Trophoblast cell (in vitro differentiated cells and primary cell): ENCODE data around the gene EPB41.

Experiments
- DNase-seq, 2 donors: peaks; one replicate each; pipeline ENCODE4 v3.0.0-alpha.2; 2016
- H2AFZ ChIP-seq: 2 replicates; pipeline ENCODE4 v1.6.1; 2013; ENCODE audit warnings: low read length, moderate library complexity, mild to moderate bottlenecking; ENCODE audit not compliant: insufficient read depth, poor library complexity
- H2AK5ac ChIP-seq: 2 replicates; pipeline ENCODE4 v1.6.1; 2013; ENCODE audit warnings: mild to moderate bottlenecking, low read length
- H2BK120ac ChIP-seq: 2 replicates; pipeline ENCODE4 v1.6.1; 2013; ENCODE audit warnings: low read length, mild to moderate bottlenecking, moderate library complexity; ENCODE audit not compliant: insufficient read depth, poor library complexity
- H2BK12ac ChIP-seq: 2 replicates; pipeline ENCODE4 v1.6.1; 2013; ENCODE audit warnings: mild to moderate bottlenecking, low read length, moderate library complexity
- H2BK5ac ChIP-seq: 2 replicates; pipeline ENCODE4 v1.6.1; 2013; ENCODE audit warnings: low read length, low read depth, moderate library complexity, mild to moderate bottlenecking; ENCODE audit not compliant: poor library complexity
- H3K14ac ChIP-seq: 2 replicates; pipeline ENCODE4 v1.6.1; 2013; ENCODE audit warnings: mild to moderate bottlenecking, low read length
- H3K18ac ChIP-seq: 2 replicates; pipeline ENCODE4 v1.6.1; 2013; ENCODE audit warnings: mild to moderate bottlenecking, low read length
- H3K23ac ChIP-seq: 2 replicates; pipeline ENCODE4 v1.6.1; 2013; ENCODE audit warnings: low read length
- H3K27ac ChIP-seq: 2 replicates; pipeline ENCODE4 v1.5.1; 2013; ENCODE audit warnings: low read depth, mild to moderate bottlenecking, inconsistent platforms, low read length, moderate library complexity
- H3K27me3 ChIP-seq: 2 replicates; pipeline ENCODE4 v1.6.1; 2013; ENCODE audit warnings: inconsistent platforms, mild to moderate bottlenecking, low read length, moderate library complexity; ENCODE audit not compliant: insufficient read depth
- H3K36me3 ChIP-seq, 2 experiments: 1 replicate in 1 of 2; 2 replicates in 1 of 2; pipeline ENCODE4 v1.6.1; 2013; ENCODE audit warnings: low read length in 2 of 2, mild to moderate bottlenecking in 2 of 2, moderate library complexity in 1 of 2; ENCODE audit not compliant: insufficient read depth in 2 of 2, control insufficient read depth in 1 of 2
- H3K4ac ChIP-seq: 2 replicates; pipeline ENCODE4 v1.6.1; 2013; ENCODE audit warnings: low read depth, mild to moderate bottlenecking, low read length, moderate library complexity
- H3K4me1 ChIP-seq, 2 experiments: 1 replicate in 1 of 2; 2 replicates in 1 of 2; pipeline ENCODE4 v1.6.1; 2013; ENCODE audit warnings: low read length in 2 of 2, mild to moderate bottlenecking in 2 of 2, moderate library complexity in 1 of 2; ENCODE audit not compliant: insufficient read depth in 2 of 2, control insufficient read depth in 1 of 2
- H3K4me2 ChIP-seq: 2 replicates; pipeline ENCODE4 v1.6.1; 2013; ENCODE audit warnings: inconsistent platforms, mild to moderate bottlenecking, low read length, moderate library complexity
- H3K4me3 ChIP-seq: 2 replicates; pipeline ENCODE4 v1.5.1; 2013; ENCODE audit warnings: mild to moderate bottlenecking, low read depth, low read length, inconsistent platforms
- H3K79me1 ChIP-seq: one replicate; pipeline ENCODE4 v1.6.1; 2013; ENCODE audit warnings: low read length
- H3K79me2 ChIP-seq: 2 replicates; pipeline ENCODE4 v1.6.1; 2013; ENCODE audit warnings: low read length, mild to moderate bottlenecking; ENCODE audit not compliant: control insufficient read depth, insufficient read depth, poor library complexity
- H3K9ac ChIP-seq: 2 replicates; pipeline ENCODE4 v1.6.1; 2013; ENCODE audit warnings: mild to moderate bottlenecking, low read length
- H3K9me3 ChIP-seq: 2 replicates; pipeline ENCODE4 v1.6.1; 2013; ENCODE audit warnings: low read depth, mild to moderate bottlenecking, control low read depth, inconsistent platforms, low read length; ENCODE audit not compliant: insufficient read depth
- H4K12ac ChIP-seq: 2 replicates; pipeline ENCODE4 v1.6.1; 2013; ENCODE audit warnings: low read depth, mild to moderate bottlenecking, low read length, moderate library complexity
- H4K8ac ChIP-seq: 2 replicates; pipeline ENCODE4 v1.6.1; 2013; ENCODE audit warnings: low read depth, mild to moderate bottlenecking, low read length, moderate library complexity
- H4K91ac ChIP-seq: one replicate; pipeline ENCODE4 v1.6.1; 2013; ENCODE audit warnings: low read depth, mild to moderate bottlenecking, low read length, moderate library complexity
- WGBS: extraction: QIAGEN DNeasy Blood & Tissue Kit; methylation state at CpG from one replicate; pipeline ENCODE4 v1.1.7; 2013; ENCODE audit warnings: missing lambda C conversion rate; ENCODE audit not compliant: insufficient read length, insufficient coverage; ENCODE audit errors: extremely low coverage; 5-methylcytosine and 5-hydroxymethylcytosine counted together

EPB41 gene

DNA sequence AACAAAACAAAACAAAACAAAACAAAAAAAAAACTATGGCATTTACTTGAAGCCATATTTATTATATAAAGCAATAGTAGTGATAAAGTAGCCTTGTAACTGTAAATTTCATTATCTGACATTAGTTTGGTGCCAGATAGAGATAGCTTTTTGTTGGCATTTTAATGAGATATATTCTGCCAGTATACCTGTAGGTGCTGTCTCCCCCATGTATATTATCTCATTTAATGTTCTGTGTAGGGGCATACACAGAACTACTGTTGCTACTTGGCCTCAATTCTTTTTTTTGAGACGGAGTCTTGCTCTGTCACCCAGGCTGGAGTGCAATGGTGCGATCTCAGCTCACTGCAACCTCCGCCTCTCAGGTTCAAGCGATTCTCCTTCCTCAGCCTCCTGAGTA is 141.9 kb downstream of the EPB41 start:
- H4K8ac ChIP-seq, result no peak overlapping the region
- H2AFZ ChIP-seq, result no peak overlapping the region
- no peak overlapping the region for H3K4ac ChIP-seq
- no peak overlapping the region for H2BK12ac ChIP-seq
- no peak for DNase-seq
- H4K12ac ChIP-seq, result no peak overlapping the region
- no peak overlapping the region for H2AK5ac ChIP-seq
- no peak overlapping the region for H4K91ac ChIP-seq
- H3K27me3 ChIP-seq, result no peaks in the 10 kb centered on the region
- H3K36me3 ChIP-seq, result peaks cover 2 to 3% of the 10 kb centered on the region in 2 experiments
- H3K4me1 ChIP-seq, result no peaks in the 10 kb centered on the region
- H3K4me3 ChIP-seq, result no peak overlapping the region
- no peak overlapping the region for H3K4me2 ChIP-seq
- H3K9ac ChIP-seq, result no peak overlapping the region
- H3K27ac ChIP-seq, result no peak overlapping the region
- H2BK5ac ChIP-seq, result no peak overlapping the region
- no peaks in the 10 kb centered on the region for H3K9me3 ChIP-seq
- H3K18ac ChIP-seq, result no peak overlapping the region
- WGBS, result no CpG with 5 or more reads among the region's 4 CpGs
- H3K79me1 ChIP-seq, result no peaks in the 10 kb centered on the region
- no peak overlapping the region for H2BK120ac ChIP-seq
- H3K23ac ChIP-seq, result no peak overlapping the region
- no peak overlapping the region for H3K14ac ChIP-seq
- no peaks in the 10 kb centered on the region for H3K79me2 ChIP-seq

DNA sequence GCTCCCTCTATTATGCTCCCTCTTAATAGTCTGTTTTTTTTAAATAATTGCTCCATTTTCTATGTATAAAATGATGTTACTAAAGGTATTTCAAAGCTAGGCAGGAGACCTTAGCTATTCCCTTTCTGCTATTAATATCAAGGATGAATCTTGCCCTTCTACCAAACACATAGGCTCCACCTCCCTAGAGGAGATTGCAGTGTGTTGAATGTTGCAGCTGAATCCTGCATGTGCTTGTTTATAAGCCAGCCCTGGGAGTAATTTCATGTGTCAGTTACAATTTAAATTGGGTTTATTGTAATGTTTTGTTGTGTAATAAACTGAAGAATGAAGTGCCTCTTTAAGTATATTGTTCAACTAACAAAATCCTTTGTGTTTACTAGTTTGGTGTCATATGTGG is 143.3 kb downstream of the EPB41 start:
- H3K23ac ChIP-seq, result no peak overlapping the region
- H3K27me3 ChIP-seq, result no peaks in the 10 kb centered on the region
- H4K8ac ChIP-seq, result no peak overlapping the region

DNA sequence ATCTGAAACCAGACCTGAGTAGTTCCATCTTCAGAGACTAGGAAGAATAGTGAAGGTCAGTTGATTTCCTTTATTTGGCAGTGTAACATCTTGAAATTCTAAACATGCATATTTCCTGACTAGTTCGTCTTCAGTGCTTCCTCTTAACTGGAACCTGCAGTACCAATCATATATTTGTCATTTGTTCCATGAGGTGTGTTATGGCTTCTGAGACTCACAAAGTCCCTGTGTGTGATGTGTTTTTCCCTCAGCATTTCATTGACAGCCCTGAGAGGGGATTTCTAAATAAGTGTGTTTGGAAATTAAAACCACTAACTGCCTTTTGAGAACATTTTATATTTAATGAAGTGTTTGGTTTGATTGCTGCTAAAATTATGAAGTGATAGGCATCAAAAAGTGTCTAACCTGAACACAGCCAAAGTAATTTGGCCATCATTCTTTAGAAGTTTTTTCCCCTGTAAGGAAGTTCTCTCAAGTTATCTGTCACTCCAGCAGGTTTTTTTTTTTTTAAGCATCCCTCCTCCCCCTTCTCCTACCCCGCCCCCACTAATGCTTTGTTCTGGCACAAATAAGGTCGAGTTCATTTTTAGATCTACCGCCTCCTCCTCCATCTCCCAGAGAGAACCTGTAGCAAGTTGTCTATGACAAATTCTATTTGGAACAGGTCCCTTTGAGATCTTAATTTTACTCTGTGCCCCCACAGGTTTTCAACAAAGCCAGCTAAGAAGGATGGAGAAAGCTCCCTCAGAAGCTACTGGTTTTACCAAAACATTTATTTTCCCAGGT is 148.0 kb downstream of the EPB41 start:
- no peak overlapping the region for H2BK5ac ChIP-seq
- no peak for DNase-seq
- H4K91ac ChIP-seq, result no peak overlapping the region
- H3K4me2 ChIP-seq, result no peak overlapping the region
- H2AK5ac ChIP-seq, result no peak overlapping the region
- H2BK12ac ChIP-seq, result no peak overlapping the region
- WGBS, result no CpG with 5 or more reads among the region's 4 CpGs
- H4K8ac ChIP-seq, result no peak overlapping the region
- H3K9me3 ChIP-seq, result no peaks in the 10 kb centered on the region
- no peaks in the 10 kb centered on the region for H3K4me1 ChIP-seq
- no peaks in the 10 kb centered on the region for H3K27me3 ChIP-seq
- no peak overlapping the region for H3K4me3 ChIP-seq
- no peaks in the 10 kb centered on the region for H3K79me1 ChIP-seq
- no peak overlapping the region for H2BK120ac ChIP-seq
- no peak overlapping the region for H3K4ac ChIP-seq
- H3K14ac ChIP-seq, result no peak overlapping the region
- H4K12ac ChIP-seq, result no peak overlapping the region
- no peak overlapping the region for H3K27ac ChIP-seq
- H2AFZ ChIP-seq, result no peak overlapping the region
- H3K23ac ChIP-seq, result no peak overlapping the region
- H3K79me2 ChIP-seq, result no peaks in the 10 kb centered on the region
- H3K36me3 ChIP-seq, result peaks cover 0 to 1% of the 10 kb centered on the region in 2 experiments
- H3K9ac ChIP-seq, result no peak overlapping the region
- H3K18ac ChIP-seq, result no peak overlapping the region

More for the DNA sequence above, 143.3 kb downstream of the EPB41 start:
- H3K18ac ChIP-seq, result no peak overlapping the region
- no peak overlapping the region for H2BK12ac ChIP-seq
- H3K27ac ChIP-seq, result no peak overlapping the region
- no peak overlapping the region for H2BK120ac ChIP-seq
- no peaks in the 10 kb centered on the region for H3K79me1 ChIP-seq
- no peak overlapping the region for H3K4ac ChIP-seq
- no peak overlapping the region for H3K9ac ChIP-seq
- H3K4me1 ChIP-seq, result no peaks in the 10 kb centered on the region
- H3K9me3 ChIP-seq, result no peaks in the 10 kb centered on the region
- H3K14ac ChIP-seq, result no peak overlapping the region
- no peak overlapping the region for H3K4me3 ChIP-seq
- no peak overlapping the region for H3K4me2 ChIP-seq
- H4K91ac ChIP-seq, result no peak overlapping the region
- peaks cover 2 to 3% of the 10 kb centered on the region in 2 experiments for H3K36me3 ChIP-seq
- H3K79me2 ChIP-seq, result no peaks in the 10 kb centered on the region
- no peak overlapping the region for H2BK5ac ChIP-seq
- H4K12ac ChIP-seq, result no peak overlapping the region
- no peak overlapping the region for H2AFZ ChIP-seq
- DNase-seq, result no peak
- no peak overlapping the region for H2AK5ac ChIP-seq

DNA sequence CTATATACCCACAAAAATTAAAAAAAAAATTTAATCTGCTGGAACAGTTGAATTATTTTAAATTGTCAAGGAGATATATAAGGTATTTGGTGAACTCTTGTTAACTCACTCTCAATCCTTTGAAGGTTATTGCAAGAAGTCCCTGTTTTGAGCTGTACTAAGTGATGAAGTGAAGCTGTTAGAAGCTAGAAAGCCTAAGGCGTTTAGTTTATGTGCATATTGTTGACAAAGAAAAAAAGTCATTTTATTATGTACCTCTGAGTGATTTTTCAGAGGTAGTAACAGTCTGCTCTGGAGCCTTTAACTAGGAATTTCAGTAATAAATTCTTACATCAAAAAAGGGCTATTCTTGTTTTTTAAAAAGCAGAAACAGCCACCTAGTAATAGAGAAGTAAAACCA is 149.7 kb downstream of the EPB41 start:
- no peak overlapping the region for H4K91ac ChIP-seq
- H3K79me2 ChIP-seq, result no peaks in the 10 kb centered on the region
- H3K23ac ChIP-seq, result no peak overlapping the region
- H2BK12ac ChIP-seq, result no peak overlapping the region
- H3K36me3 ChIP-seq, result peaks cover 0 to 1% of the 10 kb centered on the region in 2 experiments
- no peak overlapping the region for H3K4me3 ChIP-seq
- no peak overlapping the region for H3K18ac ChIP-seq
- no peak overlapping the region for H2BK120ac ChIP-seq
- no peak overlapping the region for H3K9ac ChIP-seq
- H3K4ac ChIP-seq, result no peak overlapping the region
- H3K27ac ChIP-seq, result no peak overlapping the region
- no peaks in the 10 kb centered on the region for H3K9me3 ChIP-seq
- H4K12ac ChIP-seq, result no peak overlapping the region
- H3K14ac ChIP-seq, result no peak overlapping the region
- H2BK5ac ChIP-seq, result no peak overlapping the region
- H3K4me1 ChIP-seq, result no peaks in the 10 kb centered on the region
- no peak overlapping the region for H2AK5ac ChIP-seq
- no peak overlapping the region for H3K4me2 ChIP-seq
- no peak overlapping the region for H2AFZ ChIP-seq
- DNase-seq, result no peak
- no peaks in the 10 kb centered on the region for H3K27me3 ChIP-seq
- H3K79me1 ChIP-seq, result no peaks in the 10 kb centered on the region
- WGBS, result no CpG with 5 or more reads among the region's 1 CpG
- H4K8ac ChIP-seq, result no peak overlapping the region
